ENCODE data around the gene CFAP97D2. TPM values are rescaled to one million over a fixed set of nuclear protein-coding genes. Genes with fewer than 3 reads are reported as not detected.

CFAP97D2 gene
- total RNA-seq, 2 experiments from 2014 or later = 0.47 to 0.52 TPM

DNA sequence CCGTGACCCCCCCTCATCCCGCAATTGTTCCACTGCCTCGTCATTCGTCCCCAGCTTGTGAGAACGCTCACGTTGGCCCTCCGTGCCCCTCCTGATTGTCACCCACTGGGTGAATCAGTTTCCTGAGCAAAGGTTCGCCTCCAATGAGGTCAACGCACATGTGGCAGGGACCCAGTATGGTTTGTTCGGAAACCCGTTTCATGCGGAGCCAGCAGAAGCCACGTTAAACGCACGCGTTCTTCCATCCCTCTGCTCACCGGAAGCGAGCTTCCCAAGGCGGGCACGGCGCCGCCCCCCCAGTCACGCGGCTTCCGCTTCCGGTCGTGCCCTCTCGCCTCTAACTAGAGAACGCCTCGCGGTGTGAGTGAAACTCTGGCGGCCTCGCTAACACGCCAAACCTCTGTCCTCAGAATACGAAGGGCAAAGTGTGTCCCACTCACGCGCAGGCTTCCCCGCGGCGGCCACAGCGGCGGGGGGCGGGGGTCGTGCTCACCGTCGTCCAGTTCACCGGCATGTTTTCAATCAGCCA is 18.0 kb upstream of the CFAP97D2 start:
- H3K36me3 ChIP-seq (ENCODE audit: insufficient read depth, low read length) = no peaks in the 10 kb centered on the region
- Mint-ChIP-seq H3K27me3 (no peaks in the 10 kb centered on the region), H3K4me1 (ENCODE audit: low read depth) (peaks cover 94% of the 10 kb centered on the region), H3K36me3 (ENCODE audit: low read depth) (peaks cover 6% of the 10 kb centered on the region), H3K9me3 (no peaks in the 10 kb centered on the region), H3K4me3 (peak overlapping the region; percentile 82), H3K27ac (peak overlapping the region; percentile 93)
- intact Hi-C loops (cut with DNase I, micrococcal nuclease) = loop anchor here in 1 of 2 experiments (5.0 kb wide), 1 partner anchor 34 kb away; no protein-coding TSS in a partner anchor
- H3K9me3 ChIP-seq (ENCODE audit: control insufficient read depth in 1 of 2, insufficient read depth in 1 of 2, low read length in 2 of 2) = peaks cover 0 to 6% of the 10 kb centered on the region in 2 experiments
- ChIA-PET CTCF (interaction anchor here (1.8 kb wide), 1 partner anchor 10 kb away, joined by 5 read pairs; no protein-coding TSS in a partner anchor), POLR2A (interaction anchor here (1.2 to 4.9 kb wide), 7 partner anchors 10 to 31 kb away, joined by 5 to 50 read pairs (median 18); no protein-coding TSS in a partner anchor)
- H3K4me1 ChIP-seq (ENCODE audit: insufficient read depth, low read length) = peaks cover 79% of the 10 kb centered on the region
- H3K27ac ChIP-seq (ENCODE audit: low read depth in 1 of 2, low read length in 2 of 2) = no peak overlapping the region
- no peak for ATAC-seq (ENCODE audit: poor library complexity)
- DNase-seq = no peak
- H3K27me3 ChIP-seq (ENCODE audit: control insufficient read depth in 1 of 2, insufficient read depth in 2 of 2, low read length in 2 of 2) = no peaks in the 10 kb centered on the region
- TF ChIP-seq, protein P1, sequence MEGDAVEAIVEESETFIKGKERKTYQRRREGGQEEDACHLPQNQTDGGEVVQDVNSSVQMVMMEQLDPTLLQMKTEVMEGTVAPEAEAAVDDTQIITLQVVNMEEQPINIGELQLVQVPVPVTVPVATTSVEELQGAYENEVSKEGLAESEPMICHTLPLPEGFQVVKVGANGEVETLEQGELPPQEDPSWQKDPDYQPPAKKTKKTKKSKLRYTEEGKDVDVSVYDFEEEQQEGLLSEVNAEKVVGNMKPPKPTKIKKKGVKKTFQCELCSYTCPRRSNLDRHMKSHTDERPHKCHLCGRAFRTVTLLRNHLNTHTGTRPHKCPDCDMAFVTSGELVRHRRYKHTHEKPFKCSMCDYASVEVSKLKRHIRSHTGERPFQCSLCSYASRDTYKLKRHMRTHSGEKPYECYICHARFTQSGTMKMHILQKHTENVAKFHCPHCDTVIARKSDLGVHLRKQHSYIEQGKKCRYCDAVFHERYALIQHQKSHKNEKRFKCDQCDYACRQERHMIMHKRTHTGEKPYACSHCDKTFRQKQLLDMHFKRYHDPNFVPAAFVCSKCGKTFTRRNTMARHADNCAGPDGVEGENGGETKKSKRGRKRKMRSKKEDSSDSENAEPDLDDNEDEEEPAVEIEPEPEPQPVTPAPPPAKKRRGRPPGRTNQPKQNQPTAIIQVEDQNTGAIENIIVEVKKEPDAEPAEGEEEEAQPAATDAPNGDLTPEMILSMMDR (IDR thresholded peaks at IDR 0.05) = no peak
- H3K4me3 ChIP-seq (ENCODE audit: low read length) = no peak overlapping the region

DNA sequence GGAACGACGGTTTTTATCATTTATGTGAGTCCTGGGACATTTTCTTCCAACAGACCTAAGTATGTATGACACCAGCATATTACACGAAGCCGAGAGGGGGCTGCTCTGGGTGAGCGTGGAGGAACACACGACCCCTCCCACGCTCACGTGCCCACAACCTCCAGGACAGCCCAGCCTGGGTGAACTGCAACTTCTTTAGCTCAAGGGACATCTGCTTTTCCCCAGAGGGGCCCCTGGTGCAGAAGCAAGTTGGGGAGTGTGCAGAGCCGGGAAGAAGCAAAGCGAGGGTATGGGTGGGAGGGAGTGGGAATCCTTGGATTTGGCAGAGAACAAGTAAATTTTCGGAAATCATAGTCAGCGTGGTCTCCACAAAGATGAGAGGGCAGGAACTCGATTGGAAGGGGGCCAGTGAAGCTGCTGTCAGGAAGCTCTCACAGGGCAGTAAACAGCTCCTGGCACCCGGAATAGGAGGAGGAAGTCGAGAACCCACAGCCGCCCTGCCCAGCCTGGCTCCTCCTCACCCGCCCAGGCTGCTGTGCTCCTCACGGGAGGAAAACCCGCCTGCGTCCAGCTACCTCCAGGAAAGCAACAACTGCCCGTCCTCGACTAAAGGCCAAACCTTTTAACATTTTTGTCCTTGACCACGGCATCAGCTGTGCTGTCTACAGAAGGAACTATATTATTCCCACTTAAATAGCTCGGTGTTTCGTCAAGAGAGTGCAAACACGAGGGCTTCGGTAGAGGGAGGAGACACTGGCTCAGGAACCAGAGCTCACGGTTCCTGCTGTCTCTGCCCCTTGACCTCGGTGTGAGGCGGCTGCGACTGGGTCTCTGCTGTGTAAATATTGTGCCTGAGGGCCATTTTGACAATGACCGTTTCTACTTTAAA is 17.2 kb upstream of the CFAP97D2 start:
- Histone ChIP-seq H3K4me3 (ENCODE audit: low read length) (peak overlapping the region; percentile 43), H3K36me3 (ENCODE audit: insufficient read depth, low read length) (no peaks in the 10 kb centered on the region), H3K4me1 (ENCODE audit: insufficient read depth, low read length) (peaks cover 80% of the 10 kb centered on the region), H3K9me3 (ENCODE audit: control insufficient read depth in 1 of 2, insufficient read depth in 1 of 2, low read length in 2 of 2) (peaks cover 0 to 6% of the 10 kb centered on the region in 2 experiments), H3K27me3 (ENCODE audit: control insufficient read depth in 1 of 2, insufficient read depth in 2 of 2, low read length in 2 of 2) (no peaks in the 10 kb centered on the region), H3K27ac (ENCODE audit: low read depth in 1 of 2, low read length in 2 of 2) (peak overlapping the region; percentile 42 to 70)
- ATAC-seq (ENCODE audit: poor library complexity) = peak; percentile 78
- H3K27ac Mint-ChIP-seq = peak overlapping the region; percentile 93
- TF ChIP-seq, protein P1 (IDR thresholded peaks at IDR 0.05) = no peak
- DNase-seq = peak in 13 of 14 experiments; percentile 30 to 73 (median 49)
- H3K4me1 Mint-ChIP-seq (ENCODE audit: low read depth) = peaks cover 92% of the 10 kb centered on the region
- H3K9me3 Mint-ChIP-seq = no peaks in the 10 kb centered on the region
- peak overlapping the region; percentile 82 for H3K4me3 Mint-ChIP-seq
- ChIA-PET CTCF (interaction anchor here (1.2 to 1.8 kb wide), 2 partner anchors 11 to 26 kb away, joined by 3 to 5 read pairs; no protein-coding TSS in a partner anchor), POLR2A (interaction anchor here (0.7 to 4.9 kb wide), 17 partner anchors 9 to 65 kb away, joined by 3 to 50 read pairs (median 5); no protein-coding TSS in a partner anchor)
- intact Hi-C loops (cut with DNase I, micrococcal nuclease) = loop anchor here in 1 of 2 experiments (2.0 to 5.0 kb wide), 2 partner anchors 13 to 35 kb away; no protein-coding TSS in a partner anchor
- H3K27me3 Mint-ChIP-seq = no peaks in the 10 kb centered on the region
- H3K36me3 Mint-ChIP-seq (ENCODE audit: low read depth) = no peaks in the 10 kb centered on the region

DNA sequence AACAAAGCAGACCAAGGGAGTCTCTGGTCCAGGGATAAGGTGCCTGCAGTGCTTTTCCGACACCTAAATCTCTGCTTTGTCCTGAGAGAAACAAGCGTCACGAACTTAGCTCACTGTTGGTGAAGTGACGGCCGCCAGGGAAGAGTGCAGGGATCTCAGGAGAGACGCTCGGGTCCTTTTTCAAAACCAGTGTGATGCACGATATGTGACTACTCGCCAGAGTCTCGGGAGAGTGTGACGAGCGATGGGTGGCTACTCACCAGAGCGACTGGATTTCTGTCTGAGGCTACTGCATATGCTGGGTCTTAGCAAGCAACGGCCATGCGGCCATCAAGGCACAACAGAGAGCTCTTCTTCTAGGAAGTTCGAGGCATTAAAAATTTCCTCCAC is 16.5 kb upstream of the CFAP97D2 start:
- Histone ChIP-seq H3K4me1 (ENCODE audit: insufficient read depth, low read length) (peaks cover 80% of the 10 kb centered on the region), H3K36me3 (ENCODE audit: insufficient read depth, low read length) (no peaks in the 10 kb centered on the region), H3K27ac (ENCODE audit: low read depth in 1 of 2, low read length in 2 of 2) (peak overlapping the region; percentile 42 to 70), H3K27me3 (ENCODE audit: control insufficient read depth in 1 of 2, insufficient read depth in 2 of 2, low read length in 2 of 2) (no peaks in the 10 kb centered on the region), H3K4me3 (ENCODE audit: low read length) (peak overlapping the region; percentile 43), H3K9me3 (ENCODE audit: control insufficient read depth in 1 of 2, insufficient read depth in 1 of 2, low read length in 2 of 2) (peaks cover 0 to 6% of the 10 kb centered on the region in 2 experiments)
- TF ChIP-seq, protein P1 (IDR thresholded peaks at IDR 0.05) = no peak
- ChIA-PET CTCF (interaction anchor here (1.2 to 1.8 kb wide), 2 partner anchors 11 to 26 kb away, joined by 3 to 5 read pairs; no protein-coding TSS in a partner anchor), POLR2A (interaction anchor here (0.7 to 4.9 kb wide), 16 partner anchors 9 to 64 kb away, joined by 3 to 50 read pairs (median 6); no protein-coding TSS in a partner anchor)
- Mint-ChIP-seq H3K4me1 (ENCODE audit: low read depth) (peaks cover 92% of the 10 kb centered on the region), H3K27me3 (no peaks in the 10 kb centered on the region), H3K4me3 (peak overlapping the region; percentile 82), H3K36me3 (ENCODE audit: low read depth) (no peaks in the 10 kb centered on the region), H3K9me3 (no peaks in the 10 kb centered on the region), H3K27ac (peak overlapping the region; percentile 93)
- DNase-seq (no peak), ATAC-seq (ENCODE audit: poor library complexity) (no peak)
- intact Hi-C loops (cut with DNase I, micrococcal nuclease) = loop anchor here in 1 of 2 experiments (2.0 to 5.0 kb wide), 2 partner anchors 14 to 35 kb away; no protein-coding TSS in a partner anchor

Measured in CD4-positive, alpha-beta T cell (primary cell).